ENCODE data around the gene HOXD3. TPM values are rescaled to one million over a fixed set of nuclear protein-coding genes. Genes with fewer than 3 reads are reported as not detected.

Gene HOXD3
- polyA plus RNA-seq, 3 donors: not detected

GRCh38 chr2:176206136-176206535 is 49.0 kb downstream of the HOXD3 start:
- H3K4me1 Mint-ChIP-seq: no peaks in the 10 kb centered on the region
- H3K27me3 ChIP-seq (ENCODE audit: control insufficient read depth in 2 of 2, insufficient read depth in 2 of 2, low read length in 2 of 2): no peaks in the 10 kb centered on the region
- H3K27ac Mint-ChIP-seq: no peak overlapping the region
- H3K4me3 ChIP-seq (replicated peaks in 1 of 3; ENCODE audit: low read depth in 2 of 3, low read length in 3 of 3): no peak overlapping the region
- no peaks in the 10 kb centered on the region for H3K9me3 ChIP-seq (replicated peaks in 1 of 2; ENCODE audit: control insufficient read depth in 1 of 2, insufficient read depth in 1 of 2, low read length in 2 of 2)
- H3K79me2 ChIP-seq (ENCODE audit: insufficient read depth, low read length): no peaks in the 10 kb centered on the region
- H3K9me3 Mint-ChIP-seq: peaks cover 0 to 15% (median 7%) of the 10 kb centered on the region in 7 donors
- H3K36me3 ChIP-seq (replicated peaks in 1 of 2; ENCODE audit: control insufficient read depth in 1 of 2, insufficient read depth in 2 of 2, low read length in 2 of 2): no peaks in the 10 kb centered on the region
- no CpG with 5 or more reads among the region's 2 CpGs for WGBS (ENCODE audit: insufficient coverage)
- H3K27ac ChIP-seq (ENCODE audit: low read depth in 1 of 2, low read length in 2 of 2): no peak overlapping the region
- no peak overlapping the region for H3K9ac ChIP-seq (ENCODE audit: insufficient read depth, low read length, poor library complexity, severe bottlenecking)
- no peak for DNase-seq
- no peak for TF ChIP-seq CTCF (IDR thresholded peaks at IDR 0.05)
- H4K20me1 ChIP-seq (ENCODE audit: insufficient read depth, low read length): no peaks in the 10 kb centered on the region
- no peak overlapping the region for H3K4me2 ChIP-seq (replicated peaks; ENCODE audit: extremely low read depth, low read length, poor library complexity, severe bottlenecking)
- no peaks in the 10 kb centered on the region for H3K36me3 Mint-ChIP-seq
- intact Hi-C loops (cut with micrococcal nuclease): no loop called here
- H3K4me3 Mint-ChIP-seq: no peak overlapping the region
- H3K4me1 ChIP-seq (ENCODE audit: control insufficient read depth in 1 of 2, insufficient read depth in 2 of 2, low read length in 2 of 2): no peaks in the 10 kb centered on the region
- no peak overlapping the region for H2AFZ ChIP-seq (ENCODE audit: insufficient read depth, low read depth, low read length, poor library complexity, severe bottlenecking)
- peaks cover 10 to 28% (median 27%) of the 10 kb centered on the region in 3 donors for H3K27me3 Mint-ChIP-seq (ENCODE audit: low read depth in 3 of 3)

- peaks cover 10 to 29% (median 27%) of the 10 kb centered on the region in 3 donors for H3K27me3 Mint-ChIP-seq (ENCODE audit: low read depth in 3 of 3)
- intact Hi-C loops (cut with micrococcal nuclease): no loop called here
- no peaks in the 10 kb centered on the region for H3K9me3 ChIP-seq (replicated peaks in 1 of 2; ENCODE audit: control insufficient read depth in 1 of 2, insufficient read depth in 1 of 2, low read length in 2 of 2)
- DNase-seq: no peak
- WGBS (ENCODE audit: insufficient coverage): 100% methylated on average over 1 of the region's 2 CpGs
- no peak overlapping the region for H3K9ac ChIP-seq (ENCODE audit: insufficient read depth, low read length, poor library complexity, severe bottlenecking)
- no peak overlapping the region for H3K4me2 ChIP-seq (replicated peaks; ENCODE audit: extremely low read depth, low read length, poor library complexity, severe bottlenecking)
- peaks cover 0 to 5% of the 10 kb centered on the region in 2 donors for H3K27me3 ChIP-seq (ENCODE audit: control insufficient read depth in 2 of 2, insufficient read depth in 2 of 2, low read length in 2 of 2)
- no peak overlapping the region for H3K4me3 Mint-ChIP-seq
- H4K20me1 ChIP-seq (ENCODE audit: insufficient read depth, low read length): no peaks in the 10 kb centered on the region
- H3K36me3 ChIP-seq (replicated peaks in 1 of 2; ENCODE audit: control insufficient read depth in 1 of 2, insufficient read depth in 2 of 2, low read length in 2 of 2): no peaks in the 10 kb centered on the region
- no peaks in the 10 kb centered on the region for H3K79me2 ChIP-seq (ENCODE audit: insufficient read depth, low read length)
- no peak overlapping the region for H3K27ac Mint-ChIP-seq
- no peak overlapping the region for H3K4me3 ChIP-seq (replicated peaks in 1 of 3; ENCODE audit: low read depth in 2 of 3, low read length in 3 of 3)
- no peaks in the 10 kb centered on the region for H3K4me1 Mint-ChIP-seq
- no peak overlapping the region for H3K27ac ChIP-seq (ENCODE audit: low read depth in 1 of 2, low read length in 2 of 2)
- H3K9me3 Mint-ChIP-seq: peaks cover 0 to 15% (median 7%) of the 10 kb centered on the region in 7 donors
- no peak overlapping the region for H2AFZ ChIP-seq (ENCODE audit: insufficient read depth, low read depth, low read length, poor library complexity, severe bottlenecking)
- TF ChIP-seq CTCF (IDR thresholded peaks at IDR 0.05): no peak
- H3K4me1 ChIP-seq (ENCODE audit: control insufficient read depth in 1 of 2, insufficient read depth in 2 of 2, low read length in 2 of 2): no peaks in the 10 kb centered on the region
- no peaks in the 10 kb centered on the region for H3K36me3 Mint-ChIP-seq
Measured at GRCh38 chr2:176206682-176207081, 49.6 kb downstream of the HOXD3 start.

All from CD14-positive monocyte (primary cell).